ENCODE data around the gene WNK1. TPM values are rescaled to one million over a fixed set of nuclear protein-coding genes. Genes with fewer than 3 reads are reported as not detected.
"Not testable (repeated sequence)": the region's sequence is repeated elsewhere in the genome, so short reads cannot be mapped to it uniquely, and the experiment has no call there.

WNK1 gene
- total RNA-seq, result 100 to 1,000 TPM in 1 of 4 donors, 10 to 100 TPM in 3; 79.2 to 169 (median 92.1) TPM

GRCh38 chr12:751999-752694 lies at the start of gene WNK1:
Gene WNK1 (plus strand): TSS chr12:752579. CDS start chr12:753566, 987 bp downstream.
- peak; percentile 97 for DNase-seq
- peak within 1 kb of the TSS; percentile 97 to 100 (median 100) for H3K27ac ChIP-seq
- WGBS, 2 donors (ENCODE audit: low coverage in 1 of 2), result 0 to 1% methylated on average over 1 to 39 of the region's 41 CpGs

GRCh38 chr12:704516-705242 lies 47.7 kb upstream of the WNK1 start:
- no peak overlapping the region for H3K27ac ChIP-seq
- 80 to 83% methylated on average over 5 of the region's 5 CpGs for WGBS, 2 donors (ENCODE audit: low coverage in 1 of 2)
- intact Hi-C loops (cut with DNase I; ENCODE audit: low total_unique reads) (no loop called here), in situ Hi-C loops (cut with MboI; ENCODE audit: low pct_ligation_motif_present in 1 of 4, low pct_unique_long_range_greater_than_20kb in 1 of 4, low sequenced_read_pairs in 3 of 4) (no loop called here)
- no peaks in the 10 kb centered on the region for H3K27me3 ChIP-seq
- TF ChIP-seq CTCF (IDR thresholded peaks at IDR 0.05) (no peak), POLR2AphosphoS5 (IDR thresholded peaks at IDR 0.05) (no peak), POLR2A (IDR thresholded peaks at IDR 0.05) (no peak)
- H3K4me3 ChIP-seq, result no peak overlapping the region
- no peak for DNase-seq
- H3K9me3 ChIP-seq, result no peaks in the 10 kb centered on the region
- no peaks in the 10 kb centered on the region for H3K4me1 ChIP-seq
- no peaks in the 10 kb centered on the region for H3K36me3 ChIP-seq

More at GRCh38 chr12:751999-752694, at the start of gene WNK1:
- intact Hi-C loops (cut with DNase I; ENCODE audit: low total_unique reads), result loop anchor here (5.0 to 10.0 kb wide), 3 partner anchors 63 to 175 kb away; no protein-coding TSS in a partner anchor
- H3K4me1 ChIP-seq, result peaks cover 8 to 50% (median 30%) of the 10 kb centered on the region in 4 donors
- in situ Hi-C loops (cut with MboI; ENCODE audit: low pct_ligation_motif_present in 1 of 4, low pct_unique_long_range_greater_than_20kb in 1 of 4, low sequenced_read_pairs in 3 of 4), result loop anchor here in 1 of 4 donors (5.0 kb wide), 1 partner anchor 180 kb away; no protein-coding TSS in a partner anchor
- TF ChIP-seq POLR2A (IDR thresholded peaks at IDR 0.05) (peak; percentile 91), EP300 (IDR thresholded peaks at IDR 0.05; ENCODE audit: low read depth) (no peak), CTCF (IDR thresholded peaks at IDR 0.05) (no peak), POLR2AphosphoS5 (IDR thresholded peaks at IDR 0.05) (peak; percentile 94 to 95 (median 95))
- no peaks in the 10 kb centered on the region for H3K27me3 ChIP-seq
- H3K9me3 ChIP-seq, result no peaks in the 10 kb centered on the region
- no peaks in the 10 kb centered on the region for H3K36me3 ChIP-seq
- H3K4me3 ChIP-seq, result peak within 1 kb of the TSS; percentile 86 to 100 (median 98)

- H3K27me3 ChIP-seq; DNase-seq; H3K9me3 ChIP-seq; H3K27ac ChIP-seq; intact Hi-C loops (cut with DNase I; ENCODE audit: low total_unique reads); H3K4me3 ChIP-seq; in situ Hi-C loops (cut with MboI; ENCODE audit: low pct_ligation_motif_present in 1 of 4, low pct_unique_long_range_greater_than_20kb in 1 of 4, low sequenced_read_pairs in 3 of 4); H3K4me1 ChIP-seq; H3K36me3 ChIP-seq: not testable (repeated sequence)
- 0 to 93% methylated on average over 1 to 3 of the region's 3 CpGs for WGBS, 2 donors (ENCODE audit: low coverage in 1 of 2)
Observed at GRCh38 chr12:708084-708483, 44.3 kb upstream of the WNK1 start.

GRCh38 chr12:709455-710020 lies 42.8 kb upstream of the WNK1 start:
- no peaks in the 10 kb centered on the region for H3K4me1 ChIP-seq
- no peak overlapping the region for H3K4me3 ChIP-seq
- H3K36me3 ChIP-seq, result no peaks in the 10 kb centered on the region
- no peak overlapping the region for H3K27ac ChIP-seq
- WGBS, 2 donors (ENCODE audit: low coverage in 1 of 2), result 86 to 100% methylated on average over 2 to 7 of the region's 7 CpGs
- intact Hi-C loops (cut with DNase I; ENCODE audit: low total_unique reads) (no loop called here), in situ Hi-C loops (cut with MboI; ENCODE audit: low pct_ligation_motif_present in 1 of 4, low pct_unique_long_range_greater_than_20kb in 1 of 4, low sequenced_read_pairs in 3 of 4) (no loop called here)
- no peak for DNase-seq
- TF ChIP-seq POLR2AphosphoS5 (IDR thresholded peaks at IDR 0.05) (no peak), POLR2A (IDR thresholded peaks at IDR 0.05) (no peak), EP300 (IDR thresholded peaks at IDR 0.05; ENCODE audit: low read depth) (no peak), CTCF (IDR thresholded peaks at IDR 0.05) (no peak)
- no peaks in the 10 kb centered on the region for H3K9me3 ChIP-seq
- H3K27me3 ChIP-seq, result no peaks in the 10 kb centered on the region

Measured in transverse colon (tissue), 4 donors.